K562 (cell line): ENCODE results near the gene NT5DC2. TPM values are rescaled to one million over a fixed set of nuclear protein-coding genes. Genes with fewer than 3 reads are reported as not detected.

Source experiments
- ATAC-seq: fragments of 200-7000 bp; cut with Tn5 transposase; 3 replicates; pipeline ENCODE4 v1.9.1; 2020; ENCODE audit warnings: moderate library complexity
- BruUV-seq: library from RNA; stranded (reverse); fragments of 400-500 nt; replicated peaks from 2 replicates; lab custom pipeline; 2021; lab: Mats Ljungman, UMichigan
- CTCF ChIA-PET: fragments of 300-600 bp; formaldehyde crosslinking; extraction: SDS; loops from one replicate; lab custom pipeline; 2021; ENCODE audit warnings: low intra/inter-chr PET ratio; lab: Yijun Ruan, JAX
- POLR2A ChIA-PET: fragments of 300-600, 350-650 bp; sonication (Branson Sonifier 250); formaldehyde crosslinking; extraction: SDS; loops from one replicate; lab custom pipeline; 2021; ENCODE audit warnings: antibody characterized with exemption, inconsistent platforms; lab: Yijun Ruan, JAX
- DNase-seq, 4 experiments: peaks; one replicate each; pipeline versions ENCODE4 v3.0.0 to v3.0.0-alpha.2; 2011 to 2018; ENCODE audit warnings: low spot score in 3 of 4, mixed read lengths in 3 of 4; ENCODE audit errors: extremely low read depth in 1 of 4
- FAIRE-seq: peaks from 2 replicates; lab custom pipeline; 2011; peaks lifted over from hg19 to GRCh38; lab: Jason Lieb, UNC
- H2AFZ ChIP-seq: 2 replicates; pipeline ENCODE4 v1.6.0; 2011; ENCODE audit warnings: low read depth, low read length, control low read depth, inconsistent platforms
- H3K27ac ChIP-seq: fragments of 200-600 bp; 3 replicates; pipeline ENCODE4 v1.8.0; 2011; ENCODE audit warnings: low read depth, mild to moderate bottlenecking, control low read depth, inconsistent platforms, low read length, moderate library complexity, mixed read lengths; ENCODE audit errors: extremely low read depth
- H3K27me3 ChIP-seq, 2 experiments: fragments of 300-600 bp in 1 of 2; 2 replicates in 1 of 2; 3 replicates in 1 of 2; pipeline versions ENCODE4 v1.6.0 to v1.8.0; 2011; ENCODE audit warnings: inconsistent platforms in 2 of 2, low read length in 2 of 2, mild to moderate bottlenecking in 1 of 2, mixed read lengths in 1 of 2, moderate library complexity in 1 of 2; ENCODE audit not compliant: control insufficient read depth in 2 of 2, insufficient read depth in 2 of 2
- H3K36me3 ChIP-seq: fragments of 300-600 bp; 3 replicates; pipeline ENCODE4 v1.8.0; 2011; ENCODE audit warnings: mild to moderate bottlenecking, low read length, inconsistent platforms; ENCODE audit not compliant: control insufficient read depth, insufficient read depth
- H3K4me1 ChIP-seq, 2 experiments: fragments of 200-600 bp in 1 of 2; replicated peaks in 1 of 2; 2 replicates in 1 of 2; 3 replicates in 1 of 2; pipeline versions ENCODE4 v1.5.1 to v1.8.0; 2011; ENCODE audit warnings: inconsistent platforms in 2 of 2, low read length in 2 of 2, mild to moderate bottlenecking in 1 of 2, mixed read lengths in 1 of 2, moderate library complexity in 1 of 2; ENCODE audit not compliant: control insufficient read depth in 2 of 2, insufficient read depth in 2 of 2
- H3K4me2 ChIP-seq: 2 replicates; pipeline ENCODE4 v1.6.1; 2011; ENCODE audit warnings: low read length, control low read depth, inconsistent platforms, mixed read lengths; ENCODE audit not compliant: insufficient read depth
- H3K4me3 ChIP-seq: fragments of 200-600 bp; sonication (generic), shearing (Covaris generic); 2 replicates; pipeline ENCODE4 v1.5.1; 2016; ENCODE audit warnings: control low read depth, inconsistent platforms
- H3K79me2 ChIP-seq: fragments of 200-600 bp; 3 replicates; pipeline ENCODE4 v1.8.0; 2011; ENCODE audit warnings: low read length, inconsistent platforms; ENCODE audit not compliant: control insufficient read depth, insufficient read depth
- H3K9ac ChIP-seq, 2 experiments: 2 replicates each; pipeline versions ENCODE4 v1.6.0 to v1.6.1; 2011; ENCODE audit warnings: low read depth in 2 of 2, low read length in 2 of 2, control low read depth in 1 of 2, inconsistent platforms in 1 of 2, mild to moderate bottlenecking in 1 of 2, mixed read lengths in 1 of 2; ENCODE audit not compliant: insufficient read depth in 1 of 2
- H3K9me1 ChIP-seq: one replicate; pipeline ENCODE4 v1.6.0; 2011; ENCODE audit warnings: inconsistent platforms, mild to moderate bottlenecking, low read length, moderate library complexity; ENCODE audit not compliant: control insufficient read depth, insufficient read depth
- H3K9me3 ChIP-seq: replicated peaks from 2 replicates; pipeline ENCODE4 v1.5.1; 2011; ENCODE audit warnings: low read depth, low read length, inconsistent platforms; ENCODE audit not compliant: control insufficient read depth, insufficient read depth
- H4K20me1 ChIP-seq: replicated peaks from 2 replicates; pipeline ENCODE4 v1.6.1; 2011; ENCODE audit warnings: low read length, inconsistent platforms, mixed read lengths; ENCODE audit not compliant: control insufficient read depth, insufficient read depth
- ADNP ChIP-seq: fragments of 200-800 bp; sonication (Bioruptor generic); IDR thresholded peaks from 2 replicates; pipeline ENCODE4 v1.6.1; 2016; ENCODE audit warnings: missing genetic modification characterization, missing compliant biosample characterization
- CAMTA2 ChIP-seq: fragments of 250-450 bp; sonication (Bioruptor Pico); conservative IDR thresholded peaks from 2 replicates; pipeline ENCODE4 v1.5.1; 2022
- E2F3 ChIP-seq: fragments of 250-450 bp; sonication (Bioruptor Pico); IDR thresholded peaks from 2 replicates; pipeline ENCODE4 v1.4.0; 2020; ENCODE audit warnings: mild to moderate bottlenecking
- ETV6 ChIP-seq, 3 experiments: fragments of 150-350 bp in 1 of 3; sonication (generic) in 1 of 3; formaldehyde crosslinking in 1 of 3; IDR thresholded peaks; 2 replicates each; pipeline versions ENCODE4 v1.6.1 to v1.8.0; 2014 to 2022; ENCODE audit warnings: borderline replicate concordance in 2 of 3, low read depth in 2 of 3, antibody characterized with exemption in 1 of 3, low read length in 1 of 3, mild to moderate bottlenecking in 1 of 3, missing genetic modification reagents in 1 of 3
- FOXA1 ChIP-seq: fragments of 450-650 bp; IDR thresholded peaks from 2 replicates; pipeline ENCODE4 v1.6.1; 2016; ENCODE audit warnings: mild to moderate bottlenecking, borderline replicate concordance
- GATA2 ChIP-seq: sonication (generic); formaldehyde crosslinking; IDR thresholded peaks from 2 replicates; pipeline ENCODE4 v1.4.0; 2020; ENCODE audit warnings: mild to moderate bottlenecking, missing genetic modification reagents
- IRF2 ChIP-seq: sonication (generic); formaldehyde crosslinking; IDR thresholded peaks from 2 replicates; pipeline ENCODE4 v1.8.1; 2022; ENCODE audit warnings: mild to moderate bottlenecking, missing genetic modification reagents
- SIN3B ChIP-seq: fragments of 450-650 bp; IDR thresholded peaks from 2 replicates; pipeline ENCODE4 v1.6.1; 2017; ENCODE audit warnings: low read depth, mild to moderate bottlenecking, moderate library complexity
- SMAD4 ChIP-seq: fragments of 250-450 bp; sonication (Bioruptor Pico); conservative IDR thresholded peaks from 2 replicates; pipeline ENCODE4 v1.8.0; 2021; ENCODE audit warnings: inconsistent platforms, mild to moderate bottlenecking, moderate library complexity
- SMC3 ChIP-seq: conservative IDR thresholded peaks from 2 replicates; pipeline ENCODE4 v1.6.1; 2011; ENCODE audit warnings: low read depth, low read length, improper control_type of control experiment; ENCODE audit not compliant: insufficient read depth
- ZKSCAN3 ChIP-seq: fragments of 250-450 bp; sonication (Bioruptor Pico); IDR thresholded peaks from 2 replicates; pipeline ENCODE4 v1.4.0; 2020
- ZNF583 ChIP-seq: fragments of 250-450 bp; sonication (Bioruptor Pico); IDR thresholded peaks from 2 replicates; pipeline ENCODE4 v1.4.0; 2020
- WGBS: fragments of 100-300 bp; shearing (Covaris generic); methylation state at CpG from one replicate; pipeline ENCODE4 v1.1.6; 2016; ENCODE audit warnings: low coverage, mixed read lengths; ENCODE audit not compliant: insufficient coverage; ENCODE audit errors: missing lambda C conversion rate; 5-methylcytosine and 5-hydroxymethylcytosine counted together
- in situ Hi-C: fragments of 300-500 bp; cut with MboI; formaldehyde crosslinking; loops from 4 replicates; pipeline ENCODE4 v1.15.0; 2018; ENCODE audit warnings: inconsistent platforms, mixed read lengths
- intact Hi-C: fragments of 100-400 bp; cut with micrococcal nuclease; formaldehyde crosslinking; loops from 2 replicates; pipeline ENCODE4 v1.14.2; 2022
- polyA plus RNA-seq, 8 experiments: library from polyadenylated mRNA; depleted of rRNA in 4 of 8; stranded (reverse) in 5 of 8; unstranded in 3 of 8; fragments of >200 nt; fragmentation: Nextera tagmentation in 2 of 8; fragmentation: Illumina TruSeq in 1 of 8; extraction: Ambion mirVana in 2 of 8; extraction: Trizol in 1 of 8; gene quantifications; 2 replicates each; pipeline versions ENCODE4 v1.2.1 to v1.2.3, GENCODE V29; 2011 to 2014; ENCODE audit warnings: inconsistent platforms in 1 of 8, missing spikeins in 1 of 8
- total RNA-seq, 7 experiments: library from RNA; depleted of rRNA in 6 of 7; stranded (reverse); fragments of >200 nt in 6 of 7; fragmentation: Illumina TruSeq in 2 of 7; extraction: Trizol in 2 of 7; gene quantifications; 2 replicates each; pipeline versions ENCODE4 v1.2.1 to v1.2.3, GENCODE V29; 2011 to 2021; ENCODE audit warnings: low replicate concordance in 1 of 7
- TF ChIP-seq, protein P1 (sequence below): sonication (generic); formaldehyde crosslinking; IDR thresholded peaks from 2 replicates; pipeline ENCODE4 v1.8.0; 2023; ENCODE audit warnings: mild to moderate bottlenecking, missing genetic modification reagents

NT5DC2 gene
- total and polyA plus RNA-seq, 9 of the 15 experiments (the other 6 are each of a cell fraction or from before 2014, with no cell fraction given): 25.6 to 168 (median 122) TPM

DNA sequence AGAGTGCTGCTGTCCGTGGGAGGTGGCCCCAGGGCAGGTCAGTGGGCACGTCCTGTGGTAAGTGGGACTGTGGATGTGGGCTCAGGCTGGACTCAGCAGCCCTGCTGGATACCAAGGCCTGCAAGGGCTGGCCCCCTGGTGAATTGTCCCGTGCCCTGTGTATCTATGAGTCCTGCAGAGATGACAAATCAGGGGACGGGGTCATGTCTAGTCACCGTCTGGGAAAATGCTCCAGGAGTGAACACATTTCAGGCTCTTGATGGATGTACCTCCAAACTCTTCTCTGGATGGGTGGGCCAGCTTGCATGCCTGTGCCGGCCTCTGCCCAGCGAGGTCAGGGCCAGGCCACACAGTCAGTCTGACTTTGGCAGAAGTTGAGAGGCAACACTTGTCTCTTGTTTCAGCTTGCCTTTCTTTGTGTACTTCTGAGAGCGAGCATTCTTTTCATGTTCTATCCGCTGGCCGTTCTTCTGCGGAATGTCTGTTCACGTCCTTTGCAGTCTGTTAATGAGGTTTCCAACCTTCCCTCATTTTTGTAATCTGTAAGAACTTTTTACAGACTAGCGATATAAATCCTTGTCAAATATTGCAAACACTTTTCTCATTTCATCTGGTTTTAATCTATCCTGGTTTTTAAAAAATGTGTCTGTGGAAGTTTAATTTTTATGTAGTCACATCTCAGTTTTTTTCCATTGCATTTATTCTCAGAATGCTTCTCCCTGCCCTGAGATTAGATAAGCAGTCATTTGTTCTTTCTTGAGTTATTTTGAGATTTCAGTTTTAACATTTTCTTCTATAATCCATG lies 49.9 kb downstream of the NT5DC2 start:
- ChIA-PET POLR2A (no interaction called here), CTCF (no interaction called here)
- BruUV-seq: TSS peak; percentile 19
- H2AFZ ChIP-seq: no peak overlapping the region
- no peaks in the 10 kb centered on the region for H3K27me3 ChIP-seq
- WGBS: 93% methylated on average over 11 of the region's 13 CpGs
- H3K4me1 ChIP-seq: peaks cover 0 to 13% of the 10 kb centered on the region in 2 experiments; a peak in 2 of 5 replicates
- TF ChIP-seq E2F3 (CRISPR knock-in tag) (no peak), ETV6 (IDR thresholded peaks at IDR 0.05; ENCODE audit: borderline replicate concordance in 1 of 2, low read depth in 2 of 2, low read length in 1 of 2) (no peak), ETV6 (CRISPR knock-in tag; IDR thresholded peaks at IDR 0.05; ENCODE audit: borderline replicate concordance) (no peak), IRF2 (CRISPR knock-in tag) (no peak), ZKSCAN3 (CRISPR knock-in tag) (no peak), ZNF583 (CRISPR knock-in tag) (no peak), SMC3 (no peak), FOXA1 (no peak), GATA2 (CRISPR knock-in tag) (no peak), SIN3B (no peak), ADNP (tag) (no peak), CAMTA2 (no peak), SMAD4 (CRISPR knock-in tag) (no peak)
- TF ChIP-seq, protein P1, sequence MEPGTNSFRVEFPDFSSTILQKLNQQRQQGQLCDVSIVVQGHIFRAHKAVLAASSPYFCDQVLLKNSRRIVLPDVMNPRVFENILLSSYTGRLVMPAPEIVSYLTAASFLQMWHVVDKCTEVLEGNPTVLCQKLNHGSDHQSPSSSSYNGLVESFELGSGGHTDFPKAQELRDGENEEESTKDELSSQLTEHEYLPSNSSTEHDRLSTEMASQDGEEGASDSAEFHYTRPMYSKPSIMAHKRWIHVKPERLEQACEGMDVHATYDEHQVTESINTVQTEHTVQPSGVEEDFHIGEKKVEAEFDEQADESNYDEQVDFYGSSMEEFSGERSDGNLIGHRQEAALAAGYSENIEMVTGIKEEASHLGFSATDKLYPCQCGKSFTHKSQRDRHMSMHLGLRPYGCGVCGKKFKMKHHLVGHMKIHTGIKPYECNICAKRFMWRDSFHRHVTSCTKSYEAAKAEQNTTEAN (CRISPR knock-in tag): no peak
- peak overlapping the region in 1 of 2 experiments; percentile 71; a peak in 2 of 4 replicates for H3K9ac ChIP-seq
- no peaks in the 10 kb centered on the region for H3K9me1 ChIP-seq
- in situ Hi-C loops (no loop called here), intact Hi-C loops (loop anchor here (2.0 to 5.0 kb wide), 2 partner anchors 51 to 199 kb away; no protein-coding TSS in a partner anchor)
- no peaks in the 10 kb centered on the region for H3K9me3 ChIP-seq
- DNase-seq (no peak), FAIRE-seq (no peak), ATAC-seq (no peak)
- no peak overlapping the region for H3K4me2 ChIP-seq
- H3K27ac ChIP-seq: no peak overlapping the region
- no peaks in the 10 kb centered on the region for H3K79me2 ChIP-seq
- no peaks in the 10 kb centered on the region for H4K20me1 ChIP-seq
- H3K4me3 ChIP-seq: no peak overlapping the region
- H3K36me3 ChIP-seq: peaks cover 63% of the 10 kb centered on the region; the same call in 2 of the 3 replicates
